ENCODE measurements around the gene PRKCE. TPM values are rescaled to one million over a fixed set of nuclear protein-coding genes. Genes with fewer than 3 reads are reported as not detected.

The PRKCE gene
- total RNA-seq, 2 donors from 2014 or later = 7.2 to 25.4 TPM

GRCh38 chr2:46230677-46231425, 579.4 kb downstream of the PRKCE start:
- Histone ChIP-seq H3K4me1 (replicated peaks) (no peaks in the 10 kb centered on the region), H3K4me3 (no peak overlapping the region), H3K27me3 (replicated peaks; ENCODE audit: insufficient read depth) (no peaks in the 10 kb centered on the region), H3K36me3 (no peaks in the 10 kb centered on the region), H3K9me3 (no peaks in the 10 kb centered on the region), H3K27ac (no peak overlapping the region)
- TF ChIP-seq POLR2AphosphoS5 (IDR thresholded peaks at IDR 0.05) (no peak), POLR2A (IDR thresholded peaks at IDR 0.05) (no peak), CTCF (IDR thresholded peaks at IDR 0.05) (no peak)
- 74% methylated on average over 4 of the region's 4 CpGs for WGBS
- intact Hi-C loops (cut with DNase I) = no loop called here
- DNase-seq (ENCODE audit: low spot score) = no peak

GRCh38 chr2:46231721-46232120, 580.2 kb downstream of the PRKCE start:
- Histone ChIP-seq H3K4me3 (no peak overlapping the region), H3K27ac (no peak overlapping the region), H3K4me1 (replicated peaks) (no peaks in the 10 kb centered on the region), H3K9me3 (no peaks in the 10 kb centered on the region), H3K27me3 (replicated peaks; ENCODE audit: insufficient read depth) (no peaks in the 10 kb centered on the region), H3K36me3 (no peaks in the 10 kb centered on the region)
- intact Hi-C loops (cut with DNase I) = no loop called here
- WGBS = 93% methylated on average over 5 of the region's 5 CpGs
- no peak for DNase-seq (ENCODE audit: low spot score)
- TF ChIP-seq POLR2AphosphoS5 (IDR thresholded peaks at IDR 0.05) = no peak
- no peak for TF ChIP-seq POLR2A (IDR thresholded peaks at IDR 0.05)
- no peak for TF ChIP-seq CTCF (IDR thresholded peaks at IDR 0.05)

- intact Hi-C loops (cut with DNase I) = no loop called here
- 75% methylated on average over 7 of the region's 7 CpGs for WGBS
- no peak for DNase-seq (ENCODE audit: low spot score)
- Histone ChIP-seq H3K27ac (no peak overlapping the region), H3K4me1 (replicated peaks) (no peaks in the 10 kb centered on the region), H3K36me3 (no peaks in the 10 kb centered on the region), H3K4me3 (no peak overlapping the region), H3K27me3 (replicated peaks; ENCODE audit: insufficient read depth) (no peaks in the 10 kb centered on the region), H3K9me3 (no peaks in the 10 kb centered on the region)
- TF ChIP-seq POLR2A (IDR thresholded peaks at IDR 0.05) = no peak
These were observed 581.4 kb downstream of the PRKCE start for GRCh38 chr2:46232860-46233259.

- H3K27ac ChIP-seq = no peak overlapping the region
- intact Hi-C loops (cut with DNase I) = no loop called here
- H3K4me1 ChIP-seq (replicated peaks) = no peaks in the 10 kb centered on the region
- TF ChIP-seq POLR2AphosphoS5 (IDR thresholded peaks at IDR 0.05) = no peak
- H3K27me3 ChIP-seq (replicated peaks; ENCODE audit: insufficient read depth) = no peaks in the 10 kb centered on the region
- H3K36me3 ChIP-seq = no peaks in the 10 kb centered on the region
- no peak for DNase-seq (ENCODE audit: low spot score)
- WGBS = 82% methylated on average over 4 of the region's 4 CpGs
- H3K9me3 ChIP-seq = no peaks in the 10 kb centered on the region
- no peak overlapping the region for H3K4me3 ChIP-seq
These were observed 584.8 kb downstream of the PRKCE start for GRCh38 chr2:46236006-46236875.

- TF ChIP-seq POLR2A (IDR thresholded peaks at IDR 0.05) (no peak), POLR2AphosphoS5 (IDR thresholded peaks at IDR 0.05) (no peak), CTCF (IDR thresholded peaks at IDR 0.05) (no peak)
- DNase-seq (ENCODE audit: low spot score) = no peak
- H3K27me3 ChIP-seq (replicated peaks; ENCODE audit: insufficient read depth) = no peaks in the 10 kb centered on the region
- H3K36me3 ChIP-seq = no peaks in the 10 kb centered on the region
- H3K9me3 ChIP-seq = no peaks in the 10 kb centered on the region
- 80% methylated on average over 8 of the region's 8 CpGs for WGBS
- H3K4me1 ChIP-seq (replicated peaks) = no peaks in the 10 kb centered on the region
- no peak overlapping the region for H3K27ac ChIP-seq
- no peak overlapping the region for H3K4me3 ChIP-seq
- intact Hi-C loops (cut with DNase I) = no loop called here
These were observed 585.7 kb downstream of the PRKCE start for GRCh38 chr2:46236876-46237859.

Other genes starting within 250 kb of the PRKCE start
- 10 to 100 TPM; 16.5 to 25.9 TPM for gene SRBD1, start 40.4 kb upstream of the PRKCE start, total RNA-seq